HG02943 (cell line): ENCODE measurements around the gene LRRC45.

Experiments used
- ATAC-seq: cut with Tn5 transposase; IDR thresholded peaks from one replicate; pipeline ENCODE4 v1.9.1; 2021; ENCODE audit warnings: mild to moderate bottlenecking, low read depth, moderate library complexity; ENCODE audit not compliant: unreplicated experiment

The LRRC45 gene

GRCh38 chr17:82018152-82018988 lies 4.7 kb upstream of the LRRC45 start:
- ATAC-seq = no peak

DNA sequence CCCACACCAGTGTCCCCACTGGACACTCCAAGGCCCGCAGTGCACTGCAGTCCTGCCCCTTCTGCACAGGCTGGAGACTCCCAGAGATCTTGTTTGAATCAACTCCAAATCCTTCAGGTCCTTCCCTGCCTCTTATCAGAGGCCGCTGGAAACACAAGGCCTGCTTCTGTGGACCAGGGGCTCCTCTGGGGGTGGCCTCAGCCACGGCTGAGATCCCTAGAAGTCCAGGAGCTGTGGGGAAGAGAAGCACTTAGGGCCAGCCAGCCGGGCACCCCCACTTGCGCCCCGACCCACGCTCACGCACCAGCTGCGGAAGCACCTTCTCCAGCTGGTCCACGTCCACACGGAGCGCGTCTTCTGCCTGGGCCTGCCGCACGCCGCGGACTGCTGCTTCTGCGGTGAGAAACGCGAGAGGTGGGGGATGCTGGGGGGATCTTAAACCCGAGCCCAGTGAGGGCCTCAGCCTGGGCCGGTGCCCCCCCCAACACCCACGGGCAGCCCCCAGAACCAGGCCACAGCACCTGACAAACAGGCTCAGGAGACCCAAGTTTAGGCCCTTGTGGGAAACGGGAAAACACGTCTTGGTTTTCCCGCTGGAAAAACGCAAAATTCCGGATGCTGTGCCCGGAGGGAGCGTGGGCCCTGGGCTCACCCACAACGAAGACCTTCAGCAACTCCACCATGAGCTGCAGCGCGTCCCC lies 4.0 kb upstream of the LRRC45 start:
- no peak for ATAC-seq

GRCh38 chr17:82019690-82020571 lies 3.2 kb upstream of the LRRC45 start:
- no peak for ATAC-seq

DNA sequence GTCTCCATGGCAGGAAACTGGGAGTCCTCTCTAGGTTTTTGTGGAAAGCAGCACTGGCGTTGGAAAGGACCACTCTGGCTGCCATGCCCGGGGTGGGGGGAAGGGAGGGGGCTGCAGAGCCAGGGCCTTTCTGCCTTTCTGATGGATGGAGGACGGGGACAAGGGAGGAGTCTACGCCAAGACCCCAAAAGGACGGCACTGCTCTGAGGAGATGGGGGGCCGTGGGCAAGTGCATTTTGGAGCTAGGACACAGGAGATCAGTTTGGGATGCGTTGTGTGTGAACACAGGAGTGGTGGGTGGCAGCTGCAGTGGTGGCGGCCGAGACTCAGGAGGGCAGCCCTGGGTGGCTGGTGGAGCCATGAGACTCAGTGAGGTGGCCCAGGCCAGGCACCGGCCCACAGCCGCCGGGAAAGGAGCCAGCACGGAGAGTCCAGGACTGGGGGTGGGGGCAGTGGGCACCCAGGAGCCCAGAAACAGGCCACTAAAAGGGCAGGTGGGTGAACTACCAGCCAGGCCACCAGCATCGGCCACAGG lies 2.5 kb upstream of the LRRC45 start:
- no peak for ATAC-seq

GRCh38 chr17:82021107-82021899 lies 1.8 kb upstream of the LRRC45 start:
- no peak for ATAC-seq

- no peak for ATAC-seq
Observed at GRCh38 chr17:82021900-82022309, 1.2 kb upstream of the LRRC45 start.

GRCh38 chr17:82022310-82022980 lies 660 bp upstream of the LRRC45 start, which contains the start of gene CENPX:
TSS of gene CENPX (minus strand) at chr17:82022878. CDS start at chr17:82022861, 17 bp downstream.
- no peak for ATAC-seq

DNA sequence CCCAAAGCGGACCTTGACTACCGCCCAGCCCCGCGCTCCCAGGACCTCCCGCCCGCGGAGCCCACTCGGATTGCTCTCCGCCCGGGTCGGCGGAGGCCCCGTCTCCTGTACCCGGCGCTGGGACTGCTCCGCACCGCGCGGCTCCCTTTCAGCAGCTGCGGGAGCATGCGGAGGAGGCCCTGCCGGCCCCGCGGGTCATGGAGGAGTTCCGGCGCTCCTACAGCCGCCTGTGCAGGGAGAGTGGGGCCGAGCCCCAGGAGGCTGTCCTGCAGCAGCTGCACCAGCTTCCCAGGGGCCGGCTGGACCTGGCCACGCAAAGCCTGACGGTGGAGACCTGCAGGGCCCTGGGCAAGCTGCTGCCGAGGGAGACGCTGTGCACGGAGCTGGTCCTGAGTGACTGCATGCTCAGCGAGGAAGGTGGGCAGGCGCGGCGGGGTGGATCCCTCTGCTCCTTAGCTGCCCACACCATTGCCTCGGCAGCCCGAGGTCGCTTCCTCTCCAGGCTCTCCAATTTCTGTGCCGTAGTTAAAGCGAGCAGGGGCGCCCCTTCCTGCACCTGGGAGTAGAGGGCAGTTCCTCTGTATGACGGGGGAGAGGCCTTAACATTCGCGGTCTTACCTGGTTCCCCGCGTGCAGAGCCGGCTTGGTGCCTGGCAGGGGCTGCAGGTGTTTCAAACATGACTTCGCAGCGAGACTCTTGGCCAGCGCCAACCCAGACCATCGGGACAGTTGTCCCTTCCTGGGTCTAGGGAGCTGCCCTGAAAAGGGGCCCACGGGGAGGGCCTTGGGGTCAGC lies 539 bp downstream of the LRRC45 start:
- no peak for ATAC-seq

GRCh38 chr17:82024859-82025258 lies 1.8 kb downstream of the LRRC45 start:
- ATAC-seq = no peak

GRCh38 chr17:82025401-82026107 lies 2.4 kb downstream of the LRRC45 start:
- ATAC-seq = no peak

GRCh38 chr17:82028246-82028645 lies 5.1 kb downstream of the LRRC45 start:
- ATAC-seq = no peak

DNA sequence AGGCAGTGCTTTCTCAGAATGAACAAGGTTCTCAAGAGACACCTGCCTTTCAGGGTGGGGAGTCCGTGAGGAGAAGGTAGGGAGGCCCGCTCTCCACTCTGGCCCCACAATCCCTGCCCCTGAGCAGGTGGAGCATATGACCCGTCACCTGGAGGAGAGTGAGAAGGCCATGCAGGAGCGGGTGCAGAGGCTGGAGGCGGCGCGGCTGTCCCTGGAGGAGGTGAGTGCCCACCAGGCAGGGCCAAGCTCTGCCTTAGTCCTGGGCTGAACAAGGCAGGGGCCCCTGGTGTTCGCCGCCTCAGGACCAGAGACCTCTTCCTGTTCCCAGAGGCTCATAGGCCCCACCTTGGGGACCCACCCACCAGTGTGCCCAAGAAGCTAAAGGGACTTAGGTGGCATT lies 5.9 kb downstream of the LRRC45 start:
- no peak for ATAC-seq

DNA sequence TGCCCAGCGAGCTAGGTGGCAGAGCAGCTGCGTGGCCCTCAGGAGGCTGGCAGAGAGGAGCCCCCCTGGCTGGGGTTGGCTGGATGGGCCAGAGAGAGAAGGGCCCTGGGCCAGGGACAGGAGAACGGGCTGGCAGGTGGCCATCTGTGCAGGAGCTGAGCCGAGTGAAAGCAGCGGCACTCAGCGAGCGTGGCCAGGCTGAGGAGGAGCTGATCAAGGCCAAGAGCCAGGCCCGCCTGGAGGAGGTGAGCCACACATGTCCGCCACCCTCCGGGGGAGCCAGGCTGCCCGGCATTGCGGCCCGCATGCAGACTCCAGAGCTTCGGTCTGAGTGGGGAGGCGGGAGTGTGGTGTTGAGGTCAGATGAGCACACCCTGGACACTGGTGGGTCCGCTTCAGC lies 6.3 kb downstream of the LRRC45 start:
- no peak for ATAC-seq

DNA sequence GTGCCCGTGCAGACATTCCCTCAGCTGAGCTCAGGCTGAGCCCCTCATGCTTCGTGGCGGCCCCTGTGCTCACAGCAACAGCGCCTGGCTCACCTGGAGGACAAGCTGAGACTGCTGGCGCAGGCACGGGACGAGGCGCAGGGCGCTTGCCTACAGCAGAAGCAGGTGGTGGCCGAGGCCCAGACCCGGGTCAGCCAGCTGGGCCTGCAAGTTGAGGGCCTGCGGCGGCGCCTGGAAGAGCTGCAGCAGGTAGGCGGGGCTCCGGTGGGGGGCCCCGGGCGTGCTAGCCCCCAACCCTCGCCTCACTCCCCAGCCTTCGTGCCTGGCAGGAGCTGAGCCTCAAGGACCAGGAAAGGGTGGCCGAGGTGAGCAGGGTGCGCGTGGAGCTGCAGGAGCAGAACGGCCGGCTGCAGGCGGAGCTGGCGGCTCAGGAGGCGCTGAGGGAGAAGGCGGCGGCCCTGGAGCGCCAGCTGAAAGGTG lies 6.9 kb downstream of the LRRC45 start:
- no peak for ATAC-seq

DNA sequence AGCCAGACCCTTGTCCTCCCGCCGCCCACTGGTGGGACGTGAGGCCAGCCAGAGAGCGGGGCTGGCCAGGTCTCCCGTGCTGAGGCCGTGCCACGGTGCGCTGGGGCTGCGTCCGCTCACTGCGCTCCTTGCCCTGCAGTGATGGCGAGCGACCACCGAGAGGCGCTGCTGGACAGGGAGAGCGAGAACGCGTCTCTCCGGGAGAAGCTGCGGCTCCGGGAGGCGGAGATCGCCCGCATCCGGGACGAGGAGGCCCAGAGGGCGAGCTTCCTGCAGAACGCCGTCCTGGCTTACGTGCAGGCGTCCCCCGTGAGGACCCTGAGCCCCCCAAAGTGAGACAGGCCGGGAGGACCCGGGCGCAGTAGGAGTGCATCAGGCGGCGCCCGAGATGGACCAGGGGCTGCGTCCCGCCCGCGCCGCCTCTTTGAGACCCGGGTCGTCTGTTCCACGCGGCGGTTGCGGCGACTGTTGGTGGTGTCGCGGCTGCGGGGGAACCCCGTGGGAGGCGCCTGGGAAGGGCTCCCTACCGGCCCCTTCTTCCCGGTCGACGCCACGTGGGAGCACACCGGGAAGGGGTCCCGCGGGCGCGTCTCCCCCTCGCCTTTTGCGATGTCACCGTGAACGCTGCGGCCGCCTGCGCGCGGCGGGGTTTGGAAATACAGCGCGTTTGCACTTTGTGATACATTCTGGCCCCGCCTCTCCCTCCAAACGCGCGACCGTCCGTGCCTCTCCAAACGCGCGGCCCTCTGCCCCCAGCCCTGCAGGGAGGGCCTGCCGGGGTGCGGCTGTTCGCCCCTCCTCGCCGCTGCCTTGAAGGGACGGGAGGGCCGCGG lies 7.6 kb downstream of the LRRC45 start:
- ATAC-seq = no peak

GRCh38 chr17:82031303-82031884 lies 8.3 kb downstream of the LRRC45 start, which contains the start of gene RAC3:
TSS of gene RAC3 (plus strand) at chr17:82031678. CDS start at chr17:82031762, 84 bp downstream.
- ATAC-seq = no peak
